ENCODE data around the gene PATZ1.
A peak's percentile ranks its signal among the peaks of the same experiment; 100 is the strongest.

The PATZ1 gene

DNA sequence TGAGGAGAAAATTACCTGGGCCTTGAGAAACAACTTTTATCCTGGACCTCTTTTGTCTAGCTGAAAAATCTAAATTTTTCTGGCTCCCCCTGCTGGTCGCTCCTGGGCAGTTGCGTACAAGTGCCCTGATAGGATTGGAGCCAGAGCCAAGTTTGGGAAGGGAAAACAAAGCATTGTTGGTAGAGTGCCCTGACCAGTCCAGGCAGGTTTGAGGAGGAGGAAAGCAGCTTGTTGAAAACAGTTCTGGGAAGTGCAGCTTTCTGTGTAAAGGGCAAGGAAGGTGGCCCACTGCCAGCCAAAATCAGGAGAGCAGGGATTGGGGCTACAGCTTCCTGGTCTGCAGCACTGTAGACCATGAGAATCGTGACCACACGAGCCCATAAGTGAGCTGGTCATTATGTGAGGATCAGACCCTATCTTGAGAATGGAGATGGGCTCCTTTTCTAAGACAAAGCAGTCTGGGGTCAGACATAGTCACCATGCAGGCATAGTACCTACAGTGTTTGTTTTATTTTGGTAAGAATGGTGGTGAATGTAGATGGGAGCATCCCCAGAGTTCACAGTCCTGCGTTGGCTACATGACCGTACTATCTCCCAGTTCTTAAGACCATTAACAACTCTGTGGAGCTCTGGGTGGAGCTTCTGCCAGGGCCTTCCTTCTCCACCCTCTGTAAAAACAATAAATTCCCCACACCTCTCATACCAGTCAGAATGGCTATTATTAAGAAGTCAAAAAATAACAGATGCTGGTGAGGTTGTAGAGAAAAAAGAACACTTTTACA lies 32.6 kb downstream of the PATZ1 start:
- peak; percentile 36 to 49 for DNase-seq (ENCODE audit: low read depth in 2 of 2)

DNA sequence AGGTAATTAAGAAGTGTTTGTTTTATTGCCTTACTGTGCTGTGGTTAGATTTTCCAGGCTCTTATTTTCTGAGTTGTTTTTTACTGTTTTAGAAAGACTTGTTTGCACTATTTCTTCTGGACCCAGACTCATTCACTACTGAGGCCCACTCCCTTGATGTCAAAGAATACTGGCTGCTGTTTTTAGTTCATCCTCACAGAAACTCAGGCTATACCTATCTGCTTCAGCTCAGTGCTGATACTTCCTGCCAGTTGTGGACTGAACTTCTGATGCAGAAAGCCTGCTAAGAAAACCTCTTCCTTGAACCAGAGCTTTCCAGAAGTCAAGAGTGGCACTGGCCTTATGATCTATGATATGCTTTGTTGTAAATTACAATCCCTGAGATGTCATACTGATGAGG lies 38.0 kb downstream of the PATZ1 start:
- no peak for DNase-seq (ENCODE audit: low read depth in 2 of 2)

DNA sequence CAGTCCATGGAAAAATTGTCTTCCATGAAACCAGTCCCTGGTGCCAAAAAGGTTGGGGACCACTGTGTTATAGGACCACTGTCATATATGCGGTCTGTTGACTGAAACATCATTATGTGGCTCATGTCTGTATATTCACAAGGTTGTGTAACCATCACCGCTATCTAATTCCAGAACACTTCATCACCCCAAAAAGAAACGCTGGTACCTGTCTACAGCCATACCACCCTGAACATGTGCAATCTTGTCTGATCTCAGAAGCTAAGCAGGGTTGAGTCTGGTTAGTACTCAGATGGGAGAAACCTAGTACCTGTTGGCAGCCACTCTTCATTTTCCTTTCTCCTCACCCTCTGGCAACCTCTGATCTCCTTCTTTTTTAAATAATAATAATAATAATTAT lies 41.0 kb downstream of the PATZ1 start:
- DNase-seq (ENCODE audit: low read depth in 2 of 2): no peak

DNA sequence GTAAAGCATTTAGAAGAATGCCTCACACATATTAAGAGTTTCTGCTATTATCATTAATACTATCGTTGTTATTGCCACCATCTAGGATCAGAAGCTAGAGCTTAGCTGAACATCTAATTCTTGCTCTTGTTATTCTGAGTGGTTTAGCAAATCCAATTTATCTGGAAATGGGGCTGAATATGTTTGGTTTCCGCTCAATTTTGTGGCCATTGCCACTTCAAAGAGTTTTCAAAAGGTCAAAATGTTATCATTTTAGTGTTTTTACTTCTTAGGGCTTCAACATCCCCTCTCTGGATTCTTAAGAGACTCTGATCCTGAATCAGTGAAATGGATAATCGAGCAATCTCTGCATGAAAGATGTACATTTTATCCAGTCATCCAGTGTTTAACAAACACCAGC lies 43.6 kb downstream of the PATZ1 start:
- no peak for DNase-seq (ENCODE audit: low read depth in 2 of 2)

DNA sequence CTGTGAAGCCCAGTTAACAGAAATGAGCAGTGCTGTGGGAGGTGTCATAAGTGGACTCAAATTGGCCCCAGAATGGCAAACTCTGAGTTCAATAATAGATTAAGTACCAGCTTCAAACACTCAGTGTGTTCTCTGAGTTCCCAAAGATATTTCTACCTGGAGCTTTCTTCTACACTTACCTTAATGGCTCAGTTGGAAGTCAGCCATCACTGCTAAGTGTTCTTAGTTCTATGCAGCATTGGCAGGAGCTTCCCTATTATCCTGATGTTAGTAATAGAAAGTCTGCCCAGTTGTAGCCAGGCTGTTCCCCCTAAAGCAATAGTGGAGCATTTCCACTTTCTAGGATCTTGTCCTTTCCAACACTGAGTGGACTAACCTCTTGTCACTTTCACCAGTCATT lies 44.1 kb downstream of the PATZ1 start:
- DNase-seq (ENCODE audit: low read depth in 2 of 2): no peak

DNA sequence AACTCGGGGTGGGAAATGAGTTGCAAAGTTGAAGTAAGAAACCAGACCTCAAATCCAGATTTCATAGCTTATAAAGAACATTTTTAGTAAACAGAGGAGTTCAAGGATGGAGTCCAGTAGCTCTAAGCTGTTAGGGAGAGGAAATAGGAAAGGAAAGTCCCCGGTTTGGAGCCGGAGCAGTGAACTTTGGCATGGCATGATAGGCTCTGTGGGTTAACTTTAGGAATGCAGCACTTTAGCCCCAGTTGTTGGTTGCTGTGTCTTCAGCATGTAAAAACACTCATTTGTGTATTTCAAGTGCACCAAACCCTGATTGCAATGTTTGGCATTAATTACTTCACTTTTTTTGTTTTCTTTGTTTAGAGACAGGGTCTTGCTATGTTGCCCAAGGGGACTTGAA lies 45.2 kb downstream of the PATZ1 start:
- DNase-seq (ENCODE audit: low read depth in 2 of 2): no peak

DNA sequence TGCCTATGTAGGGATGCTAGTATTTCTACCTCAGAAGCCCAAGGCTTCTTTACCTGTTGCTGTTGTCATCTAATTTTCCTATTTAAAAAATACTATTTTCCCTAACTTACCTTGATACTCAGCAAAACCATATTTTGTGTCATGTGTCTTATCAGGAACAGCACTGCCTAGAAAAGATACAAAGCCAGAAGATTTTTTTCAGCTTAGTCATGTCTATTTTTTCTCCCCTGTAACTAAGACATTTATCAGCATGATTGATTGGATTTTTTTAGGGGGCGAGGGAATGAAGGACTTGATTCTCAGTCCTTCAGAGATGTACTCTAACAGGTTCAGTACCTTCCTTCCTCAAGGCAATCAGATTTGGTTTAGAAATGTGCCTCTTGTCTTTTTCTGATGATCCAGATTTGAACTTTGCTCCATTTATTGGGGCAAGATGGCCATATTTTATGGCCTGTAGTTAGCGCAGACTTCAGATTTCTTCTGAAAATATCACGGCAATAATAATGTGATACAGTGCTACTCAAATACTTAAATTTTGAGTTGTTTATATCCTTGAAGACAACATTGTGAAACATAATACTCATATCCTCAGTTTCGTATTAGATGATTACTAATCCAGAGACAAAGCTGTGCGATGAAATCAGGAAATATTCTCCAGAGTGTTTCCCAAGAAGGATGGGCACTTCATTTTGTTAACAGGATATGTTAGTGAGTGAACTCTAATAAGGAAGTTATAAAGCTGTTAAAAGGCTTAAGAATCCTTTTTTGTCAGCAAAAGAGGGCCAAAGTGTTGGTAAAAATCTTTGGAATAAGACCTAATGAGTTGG lies 50.1 kb downstream of the PATZ1 start:
- DNase-seq (ENCODE audit: low read depth in 2 of 2): no peak

DNA sequence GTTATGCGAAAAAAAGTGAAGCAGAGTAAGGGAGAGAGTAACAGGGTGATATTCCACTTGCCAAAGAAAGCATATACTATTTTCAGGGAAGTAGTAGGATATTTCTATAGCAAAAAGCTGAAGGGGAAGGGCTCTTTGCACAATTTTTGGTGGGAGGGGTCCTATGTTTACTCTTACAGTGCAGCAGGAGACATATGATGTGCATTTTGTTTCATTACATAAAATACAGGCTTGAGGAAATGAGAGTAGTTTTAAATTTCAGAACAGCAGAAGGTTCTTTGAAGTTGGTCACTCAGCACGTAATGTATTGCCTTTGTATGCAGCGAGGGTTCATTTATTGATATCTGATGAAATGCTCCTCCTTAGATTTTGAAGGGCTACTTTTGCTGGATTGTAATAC lies 50.8 kb downstream of the PATZ1 start:
- no peak for DNase-seq (ENCODE audit: low read depth in 2 of 2)

DNA sequence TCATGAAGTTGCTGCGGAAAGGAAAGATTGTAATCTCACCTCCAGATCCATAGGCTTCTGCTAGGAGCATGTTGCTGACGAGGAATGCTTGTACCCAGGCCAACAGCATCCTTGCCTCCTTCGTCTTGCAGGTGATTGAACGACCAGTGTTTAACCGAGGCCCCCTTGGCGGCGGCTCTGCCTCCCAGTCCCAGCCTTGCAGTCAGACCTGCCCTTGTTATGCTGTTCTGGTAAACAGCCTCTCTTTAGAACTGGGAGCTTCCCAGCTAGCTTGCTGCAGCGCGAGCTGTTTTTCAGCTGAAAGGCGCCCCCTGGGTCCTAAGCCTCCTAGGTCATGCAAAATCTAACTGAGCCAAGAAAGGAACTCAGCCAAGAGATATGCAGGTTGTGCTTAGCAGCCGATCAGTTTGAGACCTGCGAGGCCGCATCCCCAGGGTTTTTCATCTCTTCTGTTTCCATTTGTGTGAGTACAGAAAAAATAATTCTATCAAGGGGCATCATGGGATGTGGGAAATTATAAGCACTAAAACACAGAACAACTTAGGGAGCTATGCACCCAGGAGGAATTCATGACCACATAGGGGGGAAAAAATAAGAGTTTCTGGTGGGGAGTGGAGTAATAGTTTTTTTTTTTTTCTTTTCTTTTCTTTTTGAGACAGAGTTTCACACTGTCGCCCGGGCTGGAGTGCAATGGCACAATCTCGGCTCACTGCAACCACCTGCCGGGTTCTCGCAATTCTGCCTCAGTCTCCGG lies 53.7 kb downstream of the PATZ1 start, which contains the start of gene PIK3IP1:
TSS of gene PIK3IP1 (minus strand) at position 253 of the 754 bp plus-strand sequence. CDS start at position 109, 144 bp downstream.
- DNase-seq (ENCODE audit: low read depth in 2 of 2): peak; percentile 66 to 73

DNA sequence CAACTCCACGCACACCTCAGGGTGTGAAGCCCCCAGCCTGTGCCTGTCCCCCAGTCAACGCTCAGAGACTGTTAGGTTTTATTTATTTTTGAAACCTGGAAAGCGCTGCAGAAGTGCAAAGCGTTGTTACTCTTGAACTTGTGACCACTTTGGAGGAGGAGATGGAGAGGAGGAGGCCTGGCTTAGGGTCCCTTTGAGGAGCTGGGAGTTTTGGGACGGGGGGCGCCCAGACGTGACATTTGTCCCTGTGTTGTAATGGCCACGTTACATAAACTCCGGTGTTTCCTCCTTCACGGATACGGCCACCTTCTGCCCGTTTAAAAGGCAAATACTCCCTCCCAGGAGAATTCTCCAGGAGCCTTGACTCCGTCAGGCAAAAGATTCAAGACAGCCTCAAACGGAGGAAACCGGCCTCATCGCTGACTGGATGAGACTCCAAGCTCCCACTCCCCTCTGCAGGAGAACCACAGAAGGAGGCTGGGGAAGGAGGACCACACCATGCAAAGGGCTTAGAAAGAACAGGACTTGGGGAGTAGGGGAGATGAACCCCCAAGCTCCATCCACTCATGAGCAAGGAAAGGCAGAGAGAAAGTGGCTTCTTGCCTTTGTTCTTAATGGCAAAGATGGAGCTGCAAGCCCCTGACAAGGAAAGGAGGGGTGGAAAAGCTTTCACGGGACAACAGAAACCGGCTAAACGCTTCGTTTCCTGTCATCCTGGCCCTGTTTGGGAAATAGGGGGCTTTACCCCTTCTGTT lies 54.5 kb downstream of the PATZ1 start:
- DNase-seq (ENCODE audit: low read depth in 2 of 2): no peak

DNA sequence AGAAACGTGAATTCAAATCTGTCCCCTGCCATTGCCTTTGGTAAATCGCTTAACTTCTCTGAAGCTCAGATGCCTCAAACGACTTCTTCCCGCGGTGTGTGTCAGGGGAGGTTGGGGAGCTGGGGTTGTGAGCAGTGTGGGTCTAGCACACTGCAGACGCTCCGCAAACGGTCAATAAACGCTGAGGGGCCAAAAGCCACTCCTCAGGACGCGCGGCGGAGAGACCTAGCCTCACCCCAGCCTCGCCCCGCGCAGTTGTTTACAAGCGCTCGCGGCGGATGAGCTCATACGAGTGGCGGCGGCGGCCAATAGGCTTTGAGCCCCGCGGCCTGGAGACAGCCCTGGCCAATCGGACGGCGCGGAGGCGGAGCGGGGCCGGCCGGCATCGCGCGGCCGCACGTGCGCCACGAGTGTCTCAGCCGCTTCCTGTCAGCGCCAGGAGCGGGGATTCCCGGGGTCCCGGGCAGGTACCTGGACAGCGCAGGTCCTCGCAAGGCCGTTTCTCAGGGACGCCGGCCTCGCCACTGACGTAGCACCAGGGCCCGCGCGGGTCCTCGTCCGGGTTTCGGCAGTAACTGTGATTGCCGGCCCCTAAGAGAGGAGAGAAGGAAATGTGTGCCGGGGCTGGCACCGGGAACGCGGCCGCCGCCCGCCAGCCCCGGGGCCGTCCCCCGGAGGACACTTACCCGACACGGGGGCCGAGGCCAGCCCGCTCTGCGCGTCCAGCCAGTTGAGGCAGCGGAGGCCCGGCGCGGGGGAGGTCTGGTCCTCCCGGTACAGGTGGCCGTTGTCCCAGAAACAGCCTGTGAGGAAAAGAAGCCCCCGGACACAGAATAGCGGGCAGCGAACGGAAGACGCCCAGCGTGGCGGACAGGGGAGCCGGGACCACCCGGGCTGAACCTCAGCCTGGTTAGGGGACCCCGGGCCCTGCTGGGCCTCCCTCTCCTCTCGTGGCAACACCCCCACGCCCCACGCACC lies 55.4 kb downstream of the PATZ1 start:
- peak; percentile 89 to 91 for DNase-seq (ENCODE audit: low read depth in 2 of 2)

DNA sequence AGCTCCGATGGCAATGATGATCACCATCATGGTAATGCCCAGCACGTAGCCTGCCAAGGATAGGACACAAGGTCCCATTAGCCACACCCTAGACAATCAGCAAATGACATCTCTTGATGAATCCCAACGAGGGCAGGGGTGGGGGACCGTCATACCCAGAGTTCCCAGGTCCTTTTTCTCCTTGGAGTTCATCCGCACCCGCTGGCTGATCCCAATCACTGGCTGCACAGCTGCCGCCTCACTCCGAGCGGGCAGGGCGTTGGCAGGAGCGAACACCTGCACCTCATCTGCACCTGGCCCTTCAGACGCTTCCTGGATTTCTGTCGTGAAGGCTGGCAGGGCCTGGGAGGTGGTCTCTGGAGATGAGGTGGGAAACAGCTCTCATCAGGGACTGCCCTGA lies 56.8 kb downstream of the PATZ1 start:
- no peak for DNase-seq (ENCODE audit: low read depth in 2 of 2)

DNA sequence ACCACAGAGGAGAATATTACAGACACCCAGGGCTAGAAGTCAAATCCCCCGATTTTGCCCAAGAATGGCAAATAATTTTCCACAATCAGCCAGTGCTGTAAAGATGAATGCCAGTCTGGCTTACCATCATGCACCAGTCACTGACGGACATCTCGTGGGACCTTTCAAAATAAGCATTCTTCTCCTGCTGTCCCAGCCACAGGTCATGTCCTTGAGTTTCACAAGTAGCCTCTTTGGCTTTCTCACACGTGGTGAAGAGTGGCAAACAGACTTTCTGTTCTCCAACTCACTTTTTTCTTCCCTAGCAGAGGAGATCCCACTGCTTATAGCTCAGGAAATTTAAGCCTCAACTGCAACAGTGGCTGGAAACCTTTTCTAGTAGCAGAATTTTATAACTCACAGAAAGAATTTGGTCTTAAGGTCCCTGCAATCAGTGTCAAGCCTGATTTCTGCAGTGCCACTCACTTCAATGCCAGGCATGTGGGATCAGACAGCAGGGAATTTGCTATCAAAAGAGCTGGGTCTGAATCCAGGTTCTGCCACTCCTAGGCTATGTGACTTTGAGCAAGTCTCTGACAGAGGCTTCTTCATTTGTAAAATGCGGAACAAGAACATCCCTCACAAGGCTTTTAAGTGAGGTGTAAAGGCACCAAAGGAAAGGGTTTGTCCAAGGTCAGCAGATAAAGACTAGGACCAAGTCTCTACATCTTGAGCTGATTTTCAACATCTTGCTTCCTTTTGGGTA lies 57.5 kb downstream of the PATZ1 start:
- no peak for DNase-seq (ENCODE audit: low read depth in 2 of 2)

DNA sequence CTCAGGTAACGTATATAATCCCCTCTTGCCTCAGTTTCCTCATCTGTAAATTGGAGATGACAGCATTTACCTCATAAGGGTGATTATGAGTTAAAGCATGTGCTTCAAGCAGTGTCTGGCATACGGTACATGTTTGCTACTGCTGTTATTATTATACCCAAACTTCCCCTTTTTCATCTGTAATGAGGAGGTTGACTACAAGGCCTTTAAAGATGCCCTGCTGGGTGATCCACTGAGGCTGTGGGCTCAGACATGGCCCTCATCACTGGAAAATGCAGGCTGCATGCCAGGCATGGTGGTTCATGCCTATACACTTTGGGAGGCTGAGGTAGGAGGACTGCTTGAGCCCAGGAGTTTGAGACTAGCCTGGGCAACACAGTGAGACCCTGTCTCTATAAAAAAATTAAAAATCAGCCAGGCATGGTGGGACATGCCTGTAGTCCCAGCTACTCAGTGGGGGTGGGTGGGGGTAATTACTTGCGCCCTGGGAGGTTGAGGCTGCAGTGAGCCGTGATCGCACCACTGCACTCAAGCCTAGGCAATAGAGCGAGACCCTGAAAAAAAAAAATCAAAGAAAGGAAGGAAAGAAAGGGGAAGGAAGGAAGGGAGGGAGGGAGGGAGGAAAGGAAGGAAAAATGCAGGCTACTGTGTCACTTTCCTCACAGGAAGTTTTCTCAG lies 58.2 kb downstream of the PATZ1 start:
- no peak for DNase-seq (ENCODE audit: low read depth in 2 of 2)

DNA sequence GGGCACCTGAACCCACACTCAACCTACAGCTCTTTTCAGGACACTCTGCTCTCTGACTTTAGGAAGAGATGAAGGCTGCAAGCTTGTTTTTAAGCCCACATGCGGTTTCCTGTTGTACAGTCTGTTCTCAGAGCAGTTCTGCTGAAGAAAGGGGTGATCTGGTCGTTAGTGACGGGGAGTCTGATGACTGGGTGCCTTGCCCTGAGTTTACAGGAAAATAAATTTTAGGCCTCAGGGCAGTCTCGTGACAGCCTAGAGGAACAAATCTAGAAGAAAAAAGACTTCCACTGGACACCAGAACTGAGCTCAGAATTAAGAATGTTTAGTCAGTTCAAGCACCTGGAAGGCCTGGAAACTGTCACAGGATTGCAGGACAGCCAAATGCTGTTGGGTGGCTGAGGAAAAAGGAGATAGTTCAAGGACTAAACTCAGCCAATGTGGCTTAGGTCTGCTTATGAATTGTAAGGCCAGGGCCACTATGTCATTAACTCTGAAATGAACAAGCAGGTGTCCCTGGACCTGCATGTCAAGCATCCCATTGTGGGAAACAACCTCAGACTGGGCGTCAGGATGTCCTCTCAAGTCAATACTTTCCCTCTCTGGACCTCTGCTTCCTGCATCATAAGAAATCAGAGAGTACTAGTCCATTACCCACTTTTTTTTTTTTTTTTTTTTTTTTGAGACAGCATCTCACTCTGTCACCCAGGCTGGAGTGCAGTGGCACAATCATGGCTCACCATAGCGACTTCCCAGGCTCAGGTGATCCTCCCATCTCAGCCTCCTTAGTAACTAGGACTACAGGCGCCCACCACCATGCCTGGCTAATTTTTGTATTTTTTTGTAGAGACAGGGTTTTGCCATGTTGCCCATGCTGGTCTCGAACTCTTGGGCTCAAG lies 59.5 kb downstream of the PATZ1 start:
- DNase-seq (ENCODE audit: low read depth in 2 of 2): no peak

DNA sequence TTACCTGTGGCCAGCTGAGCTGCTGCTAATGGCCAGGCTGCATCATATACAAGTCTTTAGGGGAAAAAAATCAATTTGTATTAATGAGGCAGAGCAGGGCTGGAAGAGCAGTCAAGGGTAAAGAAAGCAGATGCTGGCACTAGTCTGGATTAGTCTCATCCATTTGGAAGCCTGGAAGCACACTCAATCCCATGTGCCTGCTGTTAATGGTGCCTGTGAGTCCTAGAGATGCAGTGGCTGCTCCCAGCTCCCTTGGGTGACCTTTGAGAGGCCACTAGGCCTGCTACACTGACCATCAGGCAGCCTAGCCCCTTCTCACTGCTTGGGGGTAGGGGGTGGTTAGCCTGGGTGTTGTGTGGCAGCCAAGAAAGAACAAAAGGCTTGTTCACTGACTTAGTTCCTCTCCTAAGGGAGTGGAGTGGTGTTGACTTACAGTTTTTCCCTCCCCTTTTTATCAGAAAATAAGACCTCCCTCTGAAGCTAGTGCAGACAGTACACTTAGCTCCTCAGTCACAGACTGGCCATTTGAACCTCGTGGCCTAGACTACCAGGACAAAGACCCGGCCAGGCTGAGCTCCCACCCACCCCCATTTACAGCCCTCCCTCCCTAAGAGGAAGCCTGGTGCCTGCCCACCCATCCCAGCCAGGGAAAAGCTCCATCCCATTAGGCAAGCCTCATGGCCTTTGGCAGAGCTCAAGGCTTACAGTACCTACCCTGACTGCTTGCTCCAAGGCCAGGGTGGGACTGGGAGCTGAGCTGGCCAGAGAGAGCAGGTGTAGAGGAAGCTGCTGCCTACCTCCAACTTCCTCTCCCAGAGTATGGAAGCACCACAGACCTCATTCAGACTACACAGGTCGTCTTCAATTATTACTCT lies 61.6 kb downstream of the PATZ1 start:
- no peak for DNase-seq (ENCODE audit: low read depth in 2 of 2)
